Spleen (tissue), 13 donors: Measurements from ENCODE around the gene GNG3. TPM values are rescaled to one million over a fixed set of nuclear protein-coding genes. Genes with fewer than 3 reads are reported as not detected.

Experiments
- DNase-seq: peaks from one replicate; pipeline ENCODE4 v3.0.0-alpha.2; 2020
- H3K27ac ChIP-seq, 8 donors: fragments of 200-600 bp; sonication (generic) in 7 of 8; 1 replicate in 4 of 8; 2 replicates in 4 of 8; pipeline versions ENCODE4 v1.5.0 to v1.8.0; 2016 to 2021; ENCODE audit warnings: inconsistent platforms in 4 of 8, mild to moderate bottlenecking in 4 of 8, moderate library complexity in 1 of 8
- H3K27me3 ChIP-seq, 7 donors: fragments of 200-600 bp; sonication (generic) in 6 of 7; replicated peaks in 1 of 7; 1 replicate in 4 of 7; 2 replicates in 3 of 7; pipeline versions ENCODE4 v1.5.0 to v1.8.0; 2016 to 2021; ENCODE audit warnings: inconsistent platforms in 3 of 7, mild to moderate bottlenecking in 1 of 7
- H3K36me3 ChIP-seq, 6 donors: fragments of 200-600 bp; sonication (generic) in 5 of 6; 1 replicate in 4 of 6; 2 replicates in 2 of 6; pipeline versions ENCODE4 v1.5.0 to v1.8.0; 2016 to 2021; ENCODE audit warnings: inconsistent platforms in 2 of 6
- H3K4me1 ChIP-seq, 6 donors: fragments of 200-600 bp; sonication (generic) in 5 of 6; 1 replicate in 3 of 6; 2 replicates in 3 of 6; pipeline versions ENCODE4 v1.5.0 to v1.8.0; 2016 to 2021; ENCODE audit warnings: inconsistent platforms in 3 of 6
- H3K4me3 ChIP-seq, 8 donors: fragments of 200-600 bp; sonication (generic) in 7 of 8; 1 replicate in 4 of 8; 2 replicates in 4 of 8; pipeline versions ENCODE4 v1.5.0 to v1.8.0; 2016 to 2021; ENCODE audit warnings: inconsistent platforms in 4 of 8, mild to moderate bottlenecking in 4 of 8, moderate library complexity in 2 of 8
- H3K9me3 ChIP-seq, 8 donors: fragments of 200-600 bp; sonication (generic) in 7 of 8; 1 replicate in 4 of 8; 2 replicates in 4 of 8; pipeline versions ENCODE4 v1.5.0 to v1.8.0; 2016 to 2021; ENCODE audit warnings: inconsistent platforms in 4 of 8
- POLR2A ChIP-seq, 3 donors: fragments of 450-650 bp; IDR thresholded peaks; one replicate each; pipeline ENCODE4 v1.5.1; 2017; ENCODE audit warnings: antibody characterized with exemption in 3 of 3, mild to moderate bottlenecking in 1 of 3
- POLR2AphosphoS5 ChIP-seq, 3 donors: sonication (generic); formaldehyde crosslinking; IDR thresholded peaks; one replicate each; pipeline ENCODE4 v1.5.1; 2017; ENCODE audit warnings: antibody characterized with exemption in 3 of 3
- WGBS, 5 donors: extraction: QIAGEN DNeasy Blood & Tissue Kit in 3 of 5; methylation state at CpG; one replicate each; pipeline versions ENCODE4 v1.1.5 to v1.1.7; 2013 to 2018; 5-methylcytosine and 5-hydroxymethylcytosine counted together
- intact Hi-C: fragments of 100-400 bp; cut with DNase I; formaldehyde crosslinking; loops from one replicate; pipeline ENCODE4 v1.15.0; 2023; ENCODE audit warnings: low total_unique reads
- long read RNA-seq, 2 donors: transcript quantifications; one replicate each; lab custom pipeline, GENCODE V29; 2026
- polyA plus RNA-seq, 3 donors: library from polyadenylated mRNA; stranded (reverse); fragments of 200-250 nt; gene quantifications; one replicate each; pipeline ENCODE4 v1.2.1, GENCODE V29; 2013
- total RNA-seq, 7 donors: library from RNA; depleted of rRNA in 3 of 7; stranded (reverse); fragments of >200 nt in 3 of 7; fragmentation: NEBNext Ultra II Directional in 4 of 7; extraction: Animal tissue kit (Norgen Biotek cat#: 25700) in 4 of 7; gene quantifications; one replicate each; pipeline versions ENCODE4 v1.1.0 to v1.2.1, GENCODE V29; 2016 to 2021
- TF ChIP-seq, protein P1 (sequence below), 11 experiments: fragments of 200-600 bp in 7 of 11; fragments of 450-650 bp in 4 of 11; sonication (generic) in 4 of 11; IDR thresholded peaks in 8 of 11; conservative IDR thresholded peaks in 3 of 11; 1 replicate in 7 of 11; 2 replicates in 4 of 11; pipeline versions ENCODE4 v1.4.0 to v1.8.0; 2016 to 2021; ENCODE audit warnings: antibody characterized with exemption in 11 of 11, inconsistent platforms in 4 of 11, mild to moderate bottlenecking in 1 of 11
- donor health status: healthy with polysubstance abuse.
- donor health status: DM: no; HTN: no; CAD: no; lungs with moderate emphysema.
- donor health status: DM: no; HTN: no; CAD: no.
- donor health status: Bipolar disorder and iron deficiency.
- donor health status: healthy.
- donor health status: DM: no; HTN: no; CAD: no.
- donor health status: DM: yes; HTN: yes; CAD: no.

GNG3 gene
- total RNA-seq (not detected), polyA plus RNA-seq (under 1 TPM in 2 of 3 donors, not detected in 1; 0.12 to 0.13 TPM)
- long read RNA-seq, donor 1 = 0 reads
- long read RNA-seq, donor 2, partial matches to known transcripts = 0 of 1 reads
- long read RNA-seq, donor 2, other reads (novel, unspliced or antisense) = 0 of 1 reads

DNA sequence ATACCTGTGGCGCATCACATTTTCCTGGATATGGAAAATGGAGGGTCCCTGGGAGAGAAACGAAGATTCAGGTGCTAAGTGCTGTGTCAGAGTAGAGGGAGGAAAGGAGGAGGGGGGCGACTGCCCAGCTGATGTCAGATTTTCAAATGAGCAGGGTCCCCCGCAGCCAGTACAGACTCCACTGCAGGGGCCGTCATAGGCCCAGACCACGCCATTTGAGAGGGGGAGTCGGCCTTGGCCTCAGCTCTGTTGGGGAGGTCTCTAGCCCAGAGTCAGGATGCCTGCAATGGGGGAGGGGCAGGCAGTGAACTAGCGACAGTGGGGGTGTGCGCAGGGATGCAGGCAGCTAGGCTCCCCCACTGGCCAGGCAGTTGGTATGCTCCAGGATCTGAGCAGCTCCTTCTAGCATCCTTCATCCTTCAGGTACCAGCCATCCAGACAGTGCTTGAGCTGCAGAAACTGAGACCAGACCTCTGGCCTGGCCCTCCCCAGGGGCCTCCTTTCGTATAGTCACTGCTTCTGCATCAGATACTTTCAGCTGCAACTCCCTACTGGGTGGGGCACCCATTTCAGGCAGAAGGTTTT lies at the start of gene GNG3, which contains the start of gene BSCL2:
Gene GNG3, plus strand, starts transcription at position 400 of the 585 bp plus-strand sequence. CDS start 620 bp downstream, outside the sequence.
Gene BSCL2, minus strand, starts transcription at position 148 of the 585 bp plus-strand sequence. CDS start 229 bp downstream, outside the sequence.
- TF ChIP-seq POLR2A (IDR thresholded peaks at IDR 0.05) = no peak
- peak in 1 of 3 donors; percentile 61 for TF ChIP-seq POLR2AphosphoS5 (IDR thresholded peaks at IDR 0.05)
- peak; percentile 84 for DNase-seq
- intact Hi-C loops = no loop called here
- Histone ChIP-seq H3K36me3 (peaks cover 0 to 27% (median 18%) of the 10 kb centered on the region in 6 donors), H3K9me3 (no peaks in the 10 kb centered on the region), H3K4me3 (peak within 1 kb of the TSS; percentile 67 to 94 (median 84)), H3K4me1 (peaks cover 34 to 84% (median 53%) of the 10 kb centered on the region in 6 donors), H3K27me3 (no peaks in the 10 kb centered on the region), H3K27ac (peak within 1 kb of the TSS; percentile 93 to 99 (median 97))
- WGBS, 5 donors = 82 to 97% (median 86%) methylated on average over 8 to 10 of the region's 10 CpGs

DNA sequence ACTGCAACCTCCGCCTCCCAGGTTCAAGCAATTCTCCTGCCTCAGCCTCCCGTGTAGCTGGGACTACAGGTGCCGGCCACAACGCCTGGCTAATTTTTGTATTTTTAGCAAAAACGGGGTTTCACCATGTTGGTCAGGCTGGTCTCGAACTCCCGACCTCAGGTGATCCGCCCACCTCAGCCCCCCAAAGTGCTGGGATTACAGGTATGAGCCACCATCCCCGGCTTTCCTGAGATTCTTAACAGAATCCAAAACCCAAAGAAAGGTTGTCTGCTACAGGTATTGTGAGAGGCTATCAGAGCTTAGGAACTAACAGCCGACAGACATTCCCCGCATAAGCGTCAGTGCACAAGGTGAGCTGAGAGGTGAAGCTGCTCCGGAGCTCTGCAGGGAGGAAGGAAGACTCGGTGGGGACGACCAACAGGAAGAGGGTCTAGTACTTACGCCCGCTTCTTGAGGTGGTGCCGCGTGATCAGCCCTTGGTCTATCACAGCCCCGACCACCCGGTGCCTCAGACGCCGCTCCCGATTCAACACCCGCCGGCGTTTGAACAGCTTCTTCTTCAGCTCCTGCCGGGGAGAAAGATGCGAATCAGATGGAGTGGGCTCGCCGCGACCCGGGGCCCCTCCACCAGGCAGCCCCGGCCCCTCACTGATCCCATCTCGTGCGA lies 42.9 kb upstream of the GNG3 start:
- H3K36me3 ChIP-seq = peaks cover 0 to 47% (median 19%) of the 10 kb centered on the region in 6 donors
- no peaks in the 10 kb centered on the region for H3K9me3 ChIP-seq
- intact Hi-C loops = no loop called here
- H3K27ac ChIP-seq = peak overlapping the region; percentile 87 to 96 (median 94)
- TF ChIP-seq POLR2A (IDR thresholded peaks at IDR 0.05) = no peak
- no peak for TF ChIP-seq POLR2AphosphoS5 (IDR thresholded peaks at IDR 0.05)
- TF ChIP-seq, protein P1, sequence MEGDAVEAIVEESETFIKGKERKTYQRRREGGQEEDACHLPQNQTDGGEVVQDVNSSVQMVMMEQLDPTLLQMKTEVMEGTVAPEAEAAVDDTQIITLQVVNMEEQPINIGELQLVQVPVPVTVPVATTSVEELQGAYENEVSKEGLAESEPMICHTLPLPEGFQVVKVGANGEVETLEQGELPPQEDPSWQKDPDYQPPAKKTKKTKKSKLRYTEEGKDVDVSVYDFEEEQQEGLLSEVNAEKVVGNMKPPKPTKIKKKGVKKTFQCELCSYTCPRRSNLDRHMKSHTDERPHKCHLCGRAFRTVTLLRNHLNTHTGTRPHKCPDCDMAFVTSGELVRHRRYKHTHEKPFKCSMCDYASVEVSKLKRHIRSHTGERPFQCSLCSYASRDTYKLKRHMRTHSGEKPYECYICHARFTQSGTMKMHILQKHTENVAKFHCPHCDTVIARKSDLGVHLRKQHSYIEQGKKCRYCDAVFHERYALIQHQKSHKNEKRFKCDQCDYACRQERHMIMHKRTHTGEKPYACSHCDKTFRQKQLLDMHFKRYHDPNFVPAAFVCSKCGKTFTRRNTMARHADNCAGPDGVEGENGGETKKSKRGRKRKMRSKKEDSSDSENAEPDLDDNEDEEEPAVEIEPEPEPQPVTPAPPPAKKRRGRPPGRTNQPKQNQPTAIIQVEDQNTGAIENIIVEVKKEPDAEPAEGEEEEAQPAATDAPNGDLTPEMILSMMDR (IDR thresholded peaks at IDR 0.05 in 8 of 11, conservative IDR thresholded peaks at IDR 0.05 in 3 of 11) = no peak
- no peaks in the 10 kb centered on the region for H3K27me3 ChIP-seq
- H3K4me3 ChIP-seq = peak overlapping the region; percentile 73 to 91 (median 82)
- WGBS, 5 donors = 2 to 5% (median 2%) methylated on average over 18 to 36 of the region's 36 CpGs
- no peak for DNase-seq
- peaks cover 25 to 66% (median 48%) of the 10 kb centered on the region in 6 donors for H3K4me1 ChIP-seq

DNA sequence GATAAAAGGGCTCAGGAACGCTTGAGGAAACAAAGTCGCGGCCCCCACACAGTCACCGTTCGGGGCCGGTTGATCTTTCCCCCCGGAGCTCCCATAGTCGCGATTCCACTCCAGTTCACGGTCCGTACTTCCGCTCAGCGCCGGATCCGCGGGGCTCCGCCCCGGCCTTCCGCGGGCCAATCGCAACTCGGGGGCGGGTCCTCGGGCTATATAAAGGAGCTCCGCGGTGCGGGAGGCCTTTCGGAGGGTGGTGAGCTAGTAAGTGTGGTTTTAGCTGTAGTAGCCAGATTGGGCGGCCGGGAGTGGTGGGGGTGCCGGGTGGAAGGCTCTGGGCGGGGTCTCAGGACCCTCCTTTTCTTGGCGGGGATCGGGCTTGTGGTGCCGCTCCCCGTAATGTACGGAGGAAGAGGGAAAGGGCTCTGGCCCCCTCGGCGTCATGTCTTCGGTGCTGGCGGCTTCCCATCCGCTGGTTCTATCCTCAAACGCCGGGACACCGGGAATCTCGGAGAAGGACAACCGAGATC lies 42.3 kb upstream of the GNG3 start, which contains the start of the genes C11orf98 and CSKMT:
Gene C11orf98, minus strand, starts transcription at position 136 of the 524 bp plus-strand sequence. Its CDS starts 41 bp downstream, at position 95.
Gene CSKMT, plus strand, starts transcription at position 238 of the 524 bp plus-strand sequence. CDS start 568 bp downstream, outside the sequence.
- WGBS, 5 donors = 0 to 1% (median 0%) methylated on average over 29 to 47 of the region's 47 CpGs
- intact Hi-C loops = no loop called here
- Histone ChIP-seq H3K4me3 (peak within 1 kb of the TSS; percentile 73 to 91 (median 82)), H3K36me3 (peaks cover 0 to 47% (median 19%) of the 10 kb centered on the region in 6 donors), H3K9me3 (no peaks in the 10 kb centered on the region), H3K27ac (peak within 1 kb of the TSS; percentile 87 to 96 (median 94)), H3K27me3 (no peaks in the 10 kb centered on the region), H3K4me1 (peaks cover 25 to 72% (median 54%) of the 10 kb centered on the region in 6 donors)
- peak; percentile 98 for DNase-seq
- peak; percentile 99 to 100 (median 100) for TF ChIP-seq POLR2AphosphoS5 (IDR thresholded peaks at IDR 0.05)
- TF ChIP-seq POLR2A (IDR thresholded peaks at IDR 0.05) = peak; percentile 70 to 95 (median 94)
- TF ChIP-seq, protein P1 (IDR thresholded peaks at IDR 0.05 in 8 of 11, conservative IDR thresholded peaks at IDR 0.05 in 3 of 11) = peak in 3 of 11 experiments; percentile 4 to 25 (median 9)

DNA sequence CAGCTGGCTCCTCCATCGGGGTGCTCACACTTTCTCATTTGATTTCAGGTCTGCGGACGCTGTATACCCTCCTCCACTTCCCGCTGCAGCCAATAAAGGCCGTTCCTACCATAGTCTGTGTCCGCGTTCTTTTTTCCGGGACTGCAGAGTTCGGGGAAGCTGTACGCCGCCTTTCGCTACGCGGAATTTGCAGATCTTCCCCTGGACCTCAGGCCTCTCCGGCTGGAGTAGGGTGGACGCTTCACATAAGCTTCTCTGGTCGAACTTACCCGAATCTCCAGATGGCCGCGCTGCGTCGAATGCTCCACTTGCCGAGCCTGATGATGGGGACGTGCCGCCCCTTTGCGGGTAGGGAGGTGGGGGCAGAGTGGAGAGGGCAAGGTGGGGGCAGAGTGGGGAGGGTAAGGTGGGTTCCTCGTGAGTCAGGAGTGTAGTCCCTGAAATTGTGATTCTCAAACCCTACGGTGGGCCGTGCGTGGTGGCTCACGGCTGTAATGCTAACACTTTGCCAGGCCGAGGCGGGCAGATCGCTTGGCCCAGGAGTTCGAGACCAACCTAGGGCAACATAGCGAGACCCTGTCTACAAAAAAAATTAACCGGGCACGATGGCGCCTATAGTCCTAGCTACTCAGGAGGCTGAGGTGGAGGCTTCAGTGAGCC lies 41.7 kb upstream of the GNG3 start:
- peak overlapping the region; percentile 73 to 91 (median 82) for H3K4me3 ChIP-seq
- peaks cover 25 to 78% (median 60%) of the 10 kb centered on the region in 6 donors for H3K4me1 ChIP-seq
- peak; percentile 90 for DNase-seq
- intact Hi-C loops = no loop called here
- H3K27ac ChIP-seq = peak overlapping the region; percentile 87 to 96 (median 94)
- WGBS, 5 donors = 2 to 8% (median 5%) methylated on average over 29 to 39 of the region's 39 CpGs
- peaks cover 0 to 45% (median 19%) of the 10 kb centered on the region in 6 donors for H3K36me3 ChIP-seq
- no peaks in the 10 kb centered on the region for H3K9me3 ChIP-seq
- H3K27me3 ChIP-seq = no peaks in the 10 kb centered on the region
- TF ChIP-seq POLR2A (IDR thresholded peaks at IDR 0.05) = no peak
- TF ChIP-seq, protein P1 (IDR thresholded peaks at IDR 0.05 in 8 of 11, conservative IDR thresholded peaks at IDR 0.05 in 3 of 11) = no peak
- TF ChIP-seq POLR2AphosphoS5 (IDR thresholded peaks at IDR 0.05) = no peak
